NT2/D1 (cell line): ENCODE data around the gene OR6N2.

Experiments used
- SUZ12 ChIP-seq: IDR thresholded peaks from 2 replicates; pipeline ENCODE4 v1.6.1; 2011; ENCODE audit not compliant: insufficient read length, insufficient read depth; ENCODE audit errors: extremely low read depth
- YY1 ChIP-seq: IDR thresholded peaks from 2 replicates; pipeline ENCODE4 v1.6.1; 2011; ENCODE audit not compliant: insufficient read length, insufficient read depth
- ZNF274 ChIP-seq: IDR thresholded peaks from 2 replicates; pipeline ENCODE4 v1.6.1; 2011; ENCODE audit warnings: mild to moderate bottlenecking, low read depth, low read length

- TF ChIP-seq YY1, result no peak
- TF ChIP-seq ZNF274, result no peak
- no peak for TF ChIP-seq SUZ12
These were observed 49.2 kb upstream of the OR6N2 start for GRCh38 chr1:158830074-158830677.
